IMR-90 (cell line): ENCODE results near the gene STARD8.

Source experiments
- CTCF ChIP-seq: conservative IDR thresholded peaks from 2 replicates; pipeline ENCODE4 v1.5.1; 2012; ENCODE audit warnings: mild to moderate bottlenecking, low read depth, low read length, improper control_type of control experiment
- POLR2A ChIP-seq: IDR thresholded peaks from 2 replicates; pipeline ENCODE4 v1.6.1; 2012; ENCODE audit warnings: mild to moderate bottlenecking, low read depth, low read length
- RCOR1 ChIP-seq: IDR thresholded peaks from 2 replicates; pipeline ENCODE4 v1.6.1; 2012; ENCODE audit warnings: mild to moderate bottlenecking, low read length, improper control_type of control experiment; ENCODE audit not compliant: insufficient replicate concordance
- RFX5 ChIP-seq: IDR thresholded peaks from 2 replicates; pipeline ENCODE4 v1.8.0; 2012; ENCODE audit warnings: low read depth, mild to moderate bottlenecking, low read length, moderate library complexity
- SMC3 ChIP-seq: fragments of 150-350 bp; IDR thresholded peaks from 2 replicates; pipeline ENCODE4 v1.6.1; 2016; ENCODE audit warnings: low read depth, mild to moderate bottlenecking, antibody characterized with exemption, low read length, moderate library complexity

- TF ChIP-seq RFX5 (no peak), RCOR1 (no peak), CTCF (no peak), SMC3 (no peak), POLR2A (no peak)
Measured at GRCh38 chrX:68721991-68722860, 74.8 kb downstream of the STARD8 start.
